SU-DHL-6 (cell line): ENCODE measurements around the gene MYO1D.

ENCODE experiments used
- CTCF ChIP-seq: fragments of 200-600 bp; sonication (generic); IDR thresholded peaks from one replicate; pipeline ENCODE4 v1.5.1; 2017; ENCODE audit warnings: antibody characterized with exemption, mild to moderate bottlenecking, low read length, moderate library complexity; ENCODE audit not compliant: insufficient read depth, poor library complexity, severe bottlenecking
- EZH2phosphoT487 ChIP-seq: fragments of 200-600 bp; sonication (generic), shearing (Covaris generic); conservative IDR thresholded peaks from 2 replicates; pipeline ENCODE4 v1.6.1; 2018; ENCODE audit warnings: mild to moderate bottlenecking, antibody characterized with exemption, low read length, moderate library complexity, mixed read lengths

- no peak for TF ChIP-seq CTCF
- no peak for TF ChIP-seq EZH2phosphoT487
Observed at GRCh38 chr17:32586666-32587065, 290.3 kb downstream of the MYO1D start.
